Keratinocyte (primary cell): ENCODE results near the gene DGKH.

ENCODE experiments used
- EZH2 ChIP-seq: IDR thresholded peaks from one replicate; pipeline ENCODE4 v1.6.1; 2012; ENCODE audit warnings: inconsistent platforms, mild to moderate bottlenecking, low read length, moderate library complexity
- TF ChIP-seq, protein P1 (sequence below), 3 experiments: IDR thresholded peaks in 1 of 3; conservative IDR thresholded peaks in 1 of 3; optimal IDR thresholded peaks in 1 of 3; 2 replicates in 2 of 3; 3 replicates in 1 of 3; pipeline versions ENCODE3 to v1.5.1; 2011; ENCODE audit warnings: low read length in 3 of 3, mild to moderate bottlenecking in 3 of 3, moderate library complexity in 2 of 3, control low read depth in 1 of 3, inconsistent platforms in 1 of 3; ENCODE audit not compliant: insufficient read depth in 2 of 3; ENCODE audit errors: extremely low read depth in 1 of 3

DNA sequence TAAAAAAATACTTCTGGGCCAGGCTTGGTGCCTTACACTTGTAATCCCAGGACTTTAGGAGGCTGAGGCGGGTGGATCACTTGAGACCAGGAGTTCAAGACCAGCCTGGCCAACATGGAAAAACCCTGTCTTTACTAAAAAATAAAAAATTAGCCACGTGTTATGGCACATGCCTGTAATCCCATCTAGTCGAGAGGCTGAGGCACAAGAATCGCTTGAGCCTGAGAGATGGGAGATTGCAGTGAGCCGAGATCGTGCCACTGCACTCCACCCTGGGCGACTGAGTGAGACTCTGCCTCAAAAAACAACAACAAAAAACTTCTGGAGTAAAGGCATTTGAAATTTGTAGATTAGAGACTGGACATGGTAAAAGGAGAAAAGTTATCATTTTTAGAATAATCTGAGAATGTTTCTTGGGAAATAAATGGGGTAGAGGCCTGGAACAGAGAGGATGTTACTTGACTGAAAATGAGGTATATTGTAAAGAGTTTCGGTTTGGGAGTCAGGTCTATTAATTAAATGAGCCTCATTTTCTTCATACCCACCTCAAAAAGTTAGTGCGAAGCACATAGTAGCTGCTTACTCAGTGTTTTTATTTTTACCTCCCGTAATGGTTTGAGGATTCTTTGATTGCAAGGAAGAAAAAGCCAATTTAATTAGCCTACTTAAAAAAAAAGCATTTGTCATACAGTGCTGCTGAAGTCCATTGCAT lies 226.1 kb downstream of the DGKH start:
- no peak for TF ChIP-seq EZH2
- TF ChIP-seq, protein P1, sequence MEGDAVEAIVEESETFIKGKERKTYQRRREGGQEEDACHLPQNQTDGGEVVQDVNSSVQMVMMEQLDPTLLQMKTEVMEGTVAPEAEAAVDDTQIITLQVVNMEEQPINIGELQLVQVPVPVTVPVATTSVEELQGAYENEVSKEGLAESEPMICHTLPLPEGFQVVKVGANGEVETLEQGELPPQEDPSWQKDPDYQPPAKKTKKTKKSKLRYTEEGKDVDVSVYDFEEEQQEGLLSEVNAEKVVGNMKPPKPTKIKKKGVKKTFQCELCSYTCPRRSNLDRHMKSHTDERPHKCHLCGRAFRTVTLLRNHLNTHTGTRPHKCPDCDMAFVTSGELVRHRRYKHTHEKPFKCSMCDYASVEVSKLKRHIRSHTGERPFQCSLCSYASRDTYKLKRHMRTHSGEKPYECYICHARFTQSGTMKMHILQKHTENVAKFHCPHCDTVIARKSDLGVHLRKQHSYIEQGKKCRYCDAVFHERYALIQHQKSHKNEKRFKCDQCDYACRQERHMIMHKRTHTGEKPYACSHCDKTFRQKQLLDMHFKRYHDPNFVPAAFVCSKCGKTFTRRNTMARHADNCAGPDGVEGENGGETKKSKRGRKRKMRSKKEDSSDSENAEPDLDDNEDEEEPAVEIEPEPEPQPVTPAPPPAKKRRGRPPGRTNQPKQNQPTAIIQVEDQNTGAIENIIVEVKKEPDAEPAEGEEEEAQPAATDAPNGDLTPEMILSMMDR (optimal IDR thresholded peaks at IDR 0.05 in 1 of 3, IDR thresholded peaks at IDR 0.05 in 1 of 3, conservative IDR thresholded peaks at IDR 0.05 in 1 of 3; ENCODE audit: extremely low read depth in 1 of 3, insufficient read depth in 2 of 3, low read length in 3 of 3) = no peak
